Stimulated activated CD8-positive, alpha-beta memory T cell treated with anti-CD3 and anti-CD28 coated beads, Interleukin-7, amount 100 ng/mL, for 4 hours (primary cell): ENCODE measurements around the gene CAP1.
"Not testable (repeated sequence)": the region's sequence is repeated elsewhere in the genome, so short reads cannot be mapped to it uniquely, and the experiment has no call there.

Source experiments
- DNase-seq, 2 donors: peaks; one replicate each; pipeline ENCODE4 v3.0.0-alpha.2; 2020; ENCODE audit warnings: low read depth in 2 of 2

The CAP1 gene

DNA sequence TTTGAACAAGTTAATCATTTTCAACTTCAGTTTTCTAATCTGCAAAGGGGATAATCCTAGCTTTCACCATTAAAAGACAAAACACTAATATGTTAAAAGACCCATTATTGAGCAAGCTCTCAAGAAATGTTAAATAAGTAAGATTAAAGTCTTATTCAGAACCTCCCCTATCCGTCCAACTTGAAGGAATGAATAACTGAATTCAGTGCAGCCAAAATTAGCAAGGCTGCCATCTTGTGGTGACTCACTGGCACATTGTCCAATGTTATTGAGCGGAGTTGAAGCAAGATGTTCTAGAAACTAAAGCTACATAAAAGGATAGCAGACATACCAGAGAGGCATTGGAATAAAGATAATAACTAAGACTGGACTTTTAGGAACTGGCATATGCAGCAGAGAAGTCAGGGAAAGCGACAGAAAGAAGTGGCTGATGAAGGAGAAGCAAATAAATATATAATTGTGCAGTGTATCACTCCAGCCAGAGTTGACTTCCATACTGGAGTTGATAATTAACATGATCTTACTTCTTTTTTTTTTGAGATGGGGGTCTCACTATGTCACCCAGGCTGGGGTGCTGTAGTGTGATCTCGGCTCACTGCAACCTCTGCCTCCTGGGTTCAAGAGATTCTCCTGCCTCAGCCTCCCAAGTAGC is 8.2 kb upstream of the CAP1 start:
- peak in 1 of 2 donors; percentile 37 for DNase-seq

DNA sequence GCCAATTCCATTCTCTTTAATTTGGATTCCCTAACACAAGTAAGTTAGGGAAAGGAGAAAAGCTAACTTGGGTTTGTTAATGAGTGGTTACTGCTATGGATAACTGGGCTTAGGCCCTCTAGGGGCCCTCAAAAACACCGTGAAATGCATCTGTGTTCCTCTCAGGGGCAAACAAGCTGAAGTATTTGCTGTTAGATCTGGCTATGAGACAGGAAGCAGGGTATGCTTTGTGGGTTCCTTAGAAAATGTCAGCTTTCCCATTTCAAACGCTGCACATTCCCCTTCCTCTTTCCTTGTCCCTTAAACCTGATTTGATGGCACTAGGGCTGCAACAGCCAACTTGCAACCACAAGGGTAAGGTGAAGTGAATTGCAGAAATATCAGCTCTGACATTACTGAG is 5.7 kb upstream of the CAP1 start:
- no peak for DNase-seq

DNA sequence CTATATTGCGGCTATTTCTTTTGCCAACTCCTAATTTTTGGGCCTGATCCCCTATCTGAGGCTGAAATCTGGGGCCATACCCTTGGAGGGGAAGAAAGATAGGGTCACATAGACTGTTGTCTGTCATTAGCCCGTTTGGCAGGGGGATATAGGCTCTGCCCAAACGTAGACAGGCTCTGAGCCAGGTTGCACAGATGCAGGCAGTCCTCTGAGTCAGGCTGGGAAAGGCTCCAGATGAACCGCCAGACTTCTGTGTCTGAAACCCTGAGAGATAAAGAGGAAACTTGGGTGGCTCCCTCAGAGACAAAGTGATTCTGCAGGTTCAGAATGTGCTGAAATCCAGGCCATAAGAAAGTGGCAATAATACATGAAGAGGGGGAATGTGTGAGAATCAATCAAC is 4.0 kb upstream of the CAP1 start:
- no peak for DNase-seq

DNA sequence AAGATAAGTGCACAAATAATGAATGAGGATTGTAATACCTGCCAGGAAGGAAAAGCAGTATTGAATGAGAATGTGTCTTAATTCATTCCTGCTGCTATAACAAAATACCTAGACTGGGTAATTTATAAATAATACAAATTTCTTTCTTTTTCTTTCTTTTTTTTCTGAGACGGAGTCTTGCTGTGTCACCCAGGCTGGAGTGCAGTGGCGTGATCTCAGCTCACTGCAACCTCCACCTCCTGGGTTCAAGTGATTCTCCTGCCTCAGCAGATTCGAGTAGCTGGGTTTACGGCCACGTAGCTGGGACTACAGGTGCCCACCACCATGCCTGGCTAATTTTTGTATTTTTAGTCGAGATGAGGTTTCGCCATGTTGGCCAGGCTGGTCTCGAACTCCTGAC is 3.3 kb upstream of the CAP1 start:
- not testable (repeated sequence) for DNase-seq

DNA sequence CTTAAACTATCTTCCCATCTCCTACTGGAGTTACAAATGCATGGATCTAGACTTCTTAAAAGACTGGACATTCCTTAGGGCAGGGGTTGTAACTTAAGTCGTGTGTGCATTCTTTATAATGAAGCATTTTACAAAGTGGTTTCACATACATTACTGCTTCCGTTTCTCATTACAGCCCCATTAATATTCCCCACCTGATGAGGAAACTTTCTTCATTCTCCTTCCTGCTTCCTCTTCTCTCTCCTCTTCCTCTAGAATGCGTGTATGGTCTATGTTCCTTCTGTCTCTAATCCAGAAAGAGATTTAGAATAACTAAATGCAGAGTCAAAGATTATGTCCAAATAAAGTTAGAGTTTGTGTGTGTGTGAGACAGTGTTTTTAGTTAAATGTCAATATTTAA is 1.8 kb upstream of the CAP1 start:
- DNase-seq = no peak

DNA sequence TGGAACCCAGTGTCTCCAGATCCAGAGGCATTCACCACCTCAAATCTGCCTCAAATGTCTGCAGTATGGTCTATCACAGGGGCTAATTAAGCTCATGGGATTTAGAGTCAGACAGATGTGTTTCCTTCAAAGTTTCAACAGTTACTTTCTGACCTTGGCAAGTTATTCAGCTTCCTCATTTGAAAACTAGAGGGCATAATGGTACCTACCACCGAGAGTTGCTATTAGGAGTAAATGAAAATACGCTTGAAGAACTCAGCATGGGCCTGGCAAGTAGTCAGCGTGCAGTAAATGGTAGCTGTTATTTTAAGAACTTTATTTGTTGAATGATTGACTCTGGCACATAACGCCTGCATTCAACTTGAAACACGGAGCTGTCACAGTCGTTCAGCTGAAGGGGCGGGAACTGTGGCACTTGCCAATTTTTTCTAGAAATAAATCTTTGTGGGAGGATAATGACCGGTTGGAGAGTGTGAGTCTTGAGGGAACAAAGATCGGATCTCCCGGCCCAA is 1.2 kb upstream of the CAP1 start:
- DNase-seq = no peak

DNA sequence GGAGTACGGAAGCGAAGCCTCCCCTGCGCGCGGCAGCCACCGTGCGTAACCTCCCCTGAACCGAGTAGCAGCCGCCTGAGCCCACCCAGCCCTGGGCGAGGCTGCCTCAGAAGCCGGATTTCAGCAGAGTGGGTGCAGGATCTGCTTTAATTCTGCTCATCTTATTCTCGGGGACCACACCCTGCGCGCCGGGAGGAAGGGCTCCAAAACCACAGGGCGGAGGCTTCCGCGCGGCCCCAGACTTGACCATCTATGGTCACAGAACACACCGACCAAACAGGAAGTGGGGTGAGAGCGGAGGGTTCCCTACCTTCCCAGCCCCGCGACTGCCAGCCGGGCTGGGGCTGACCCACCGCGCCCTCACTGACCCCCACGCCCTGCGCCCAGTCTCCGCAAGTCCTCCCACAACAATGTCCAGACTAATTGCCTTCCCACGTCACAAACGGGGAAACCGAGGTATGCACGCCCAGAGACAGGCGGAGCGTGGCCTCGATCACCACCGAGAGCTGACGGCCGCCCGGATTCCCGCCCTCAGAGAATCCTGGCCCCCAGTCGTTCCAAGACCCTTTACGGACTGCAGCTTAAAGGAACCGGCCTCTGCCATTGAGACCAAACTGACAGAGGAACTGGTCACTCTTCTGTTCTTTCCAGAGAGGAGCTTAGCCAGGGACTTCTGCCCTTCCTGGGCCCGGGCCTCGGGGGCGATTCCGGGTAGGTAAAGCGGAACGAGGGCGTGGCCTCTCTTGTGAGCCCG is 595 bp upstream of the CAP1 start:
- peak; percentile 50 to 61 for DNase-seq

DNA sequence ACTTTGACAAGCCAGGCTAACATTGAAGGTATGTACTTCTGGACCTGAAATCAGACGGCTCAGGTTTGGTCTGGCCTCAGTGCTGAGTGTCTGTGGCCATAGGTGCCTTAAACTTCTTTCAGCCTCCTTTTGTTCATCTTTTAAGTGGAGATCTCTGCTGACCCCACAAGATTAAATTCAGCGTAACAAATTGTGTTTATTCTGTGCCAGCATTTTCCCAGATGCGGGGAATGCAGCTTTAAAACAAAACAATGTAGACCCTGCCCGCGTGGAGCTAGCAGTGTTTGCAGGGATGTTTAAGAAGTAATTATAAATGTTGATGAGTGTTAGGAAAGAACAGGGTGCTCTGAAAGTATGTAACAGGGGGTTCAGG is 923 bp downstream of the CAP1 start:
- DNase-seq = no peak

DNA sequence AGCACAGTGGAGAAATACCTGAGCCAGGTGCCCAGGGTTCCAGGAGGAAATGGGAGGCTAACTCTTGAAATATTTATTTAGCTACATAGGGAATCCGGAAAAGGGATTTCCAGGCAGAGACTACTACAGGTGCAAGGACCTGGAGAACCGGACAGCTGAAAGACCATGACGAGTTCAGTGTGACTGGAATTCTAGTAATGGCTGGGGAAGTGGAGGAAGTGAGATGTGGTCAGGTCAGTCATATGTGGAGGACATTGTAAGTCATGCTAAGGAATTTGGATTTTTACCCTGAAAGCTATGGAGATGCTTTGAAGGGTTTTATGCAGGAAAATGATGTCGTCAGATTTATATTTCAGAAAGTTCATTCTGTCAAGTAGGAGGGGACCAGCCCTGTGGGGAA is 1.8 kb downstream of the CAP1 start:
- DNase-seq = no peak

DNA sequence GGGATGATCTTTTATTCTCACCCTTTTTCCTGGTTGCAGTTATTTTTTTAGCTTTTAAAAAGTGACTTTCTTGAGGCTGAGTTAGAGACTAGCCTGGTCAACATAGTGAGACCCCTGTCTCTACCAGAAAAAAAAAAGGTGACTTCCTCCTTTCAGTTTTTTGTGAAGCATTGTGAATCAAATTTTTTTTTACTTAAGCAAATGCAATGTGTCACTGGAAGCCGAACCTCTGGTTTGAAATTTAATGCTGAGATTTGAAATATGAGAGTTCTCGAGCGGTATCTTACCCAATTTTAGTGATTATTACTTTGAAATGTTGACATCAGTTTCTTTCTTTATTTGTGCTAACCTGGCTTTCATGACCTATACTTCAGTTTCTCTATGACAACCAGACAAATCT is 3.6 kb downstream of the CAP1 start:
- DNase-seq = no peak

DNA sequence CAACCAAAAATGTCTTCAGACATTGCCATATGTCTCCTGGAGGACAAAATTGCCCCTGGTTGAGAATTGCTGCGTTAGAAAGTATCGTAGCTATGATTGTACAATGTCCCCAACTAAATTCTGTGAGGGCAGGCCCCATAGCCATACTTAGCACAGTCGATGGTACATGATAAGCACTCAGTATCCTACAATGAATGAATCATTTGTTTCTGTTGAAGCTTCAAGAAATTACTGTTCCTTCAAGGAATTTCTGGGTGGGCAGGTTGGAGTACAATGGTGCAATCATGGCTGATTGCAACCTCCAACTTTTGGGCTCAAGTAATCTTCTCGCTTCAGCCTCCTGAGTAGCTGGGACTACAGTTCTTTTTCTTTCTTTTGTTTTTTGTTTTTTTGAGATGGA is 4.7 kb downstream of the CAP1 start:
- DNase-seq = no peak

DNA sequence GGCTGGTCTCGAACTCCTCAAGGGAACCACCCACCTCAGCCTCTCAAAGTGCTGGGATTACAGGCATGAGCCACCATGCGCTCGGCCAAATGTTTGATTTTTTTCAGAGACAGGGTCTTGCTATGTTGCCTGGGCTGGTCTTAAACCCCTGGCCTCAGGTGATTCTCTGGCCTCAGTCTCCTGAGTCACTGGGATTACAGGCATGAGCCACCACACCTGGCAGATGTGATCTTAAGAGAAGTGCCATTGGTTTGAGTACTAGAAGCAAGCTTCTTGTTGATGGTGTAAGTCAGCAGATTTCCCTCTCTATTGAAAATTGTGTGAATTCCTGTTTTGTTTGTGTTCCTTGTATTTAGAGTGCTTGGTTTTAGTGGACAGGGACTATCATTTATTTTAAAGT is 5.2 kb downstream of the CAP1 start:
- no peak for DNase-seq

DNA sequence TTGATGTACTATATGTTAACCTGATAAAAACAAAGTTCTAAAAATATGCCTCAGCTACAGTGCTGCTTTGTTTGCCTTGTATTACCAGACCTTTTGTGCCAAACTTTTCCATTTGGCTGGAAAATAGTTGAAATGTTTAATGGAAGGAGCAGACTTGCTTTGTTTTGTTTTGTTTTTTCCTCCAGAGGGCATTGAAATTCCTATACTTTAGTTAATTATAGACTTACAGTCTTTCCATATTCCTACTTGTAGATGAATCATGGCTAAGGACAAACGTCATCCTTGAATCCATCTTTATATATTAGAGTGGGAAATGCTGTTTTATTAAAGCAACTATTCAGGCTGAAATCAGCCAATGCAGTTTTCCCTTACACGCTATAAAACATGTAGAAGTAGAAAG is 6.7 kb downstream of the CAP1 start:
- no peak for DNase-seq

DNA sequence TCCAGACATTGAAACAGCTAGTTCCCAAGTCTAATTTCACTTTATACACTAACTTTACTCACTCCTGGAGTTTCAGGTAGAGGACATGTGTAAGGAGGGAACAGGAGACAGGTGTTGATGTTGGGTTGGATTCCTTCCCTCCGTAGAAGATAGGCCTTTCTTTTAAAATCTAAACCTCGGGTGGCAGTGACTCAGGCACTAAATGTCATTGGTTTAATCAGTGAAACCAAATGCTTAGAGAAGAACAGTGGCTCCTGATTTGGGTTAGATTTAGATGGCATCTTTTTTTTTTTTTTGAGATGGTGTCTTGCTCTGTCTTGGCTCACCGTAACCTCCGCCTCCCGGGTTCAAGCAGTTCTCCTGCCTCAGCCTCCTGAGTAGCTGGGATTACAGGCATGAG is 7.2 kb downstream of the CAP1 start:
- DNase-seq = no peak

DNA sequence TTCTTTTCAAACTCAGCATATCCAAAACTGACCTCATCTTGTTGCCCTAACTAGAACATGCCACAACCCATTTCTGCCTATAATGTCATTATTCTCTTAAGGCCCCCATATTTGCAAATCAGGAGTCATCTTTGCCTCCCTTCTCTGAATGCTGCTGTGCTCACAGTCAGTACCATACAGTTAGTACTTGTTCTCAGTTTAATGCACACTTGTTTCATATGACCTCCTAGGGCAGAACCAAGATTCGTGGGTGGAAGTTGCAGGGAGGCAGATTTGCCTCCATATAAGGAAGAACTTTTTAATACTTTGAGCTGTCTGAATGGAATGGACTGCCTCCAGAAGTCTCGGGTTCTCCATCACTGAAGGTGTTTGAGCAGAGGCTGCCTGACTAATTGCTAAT is 9.2 kb downstream of the CAP1 start:
- DNase-seq = no peak

DNA sequence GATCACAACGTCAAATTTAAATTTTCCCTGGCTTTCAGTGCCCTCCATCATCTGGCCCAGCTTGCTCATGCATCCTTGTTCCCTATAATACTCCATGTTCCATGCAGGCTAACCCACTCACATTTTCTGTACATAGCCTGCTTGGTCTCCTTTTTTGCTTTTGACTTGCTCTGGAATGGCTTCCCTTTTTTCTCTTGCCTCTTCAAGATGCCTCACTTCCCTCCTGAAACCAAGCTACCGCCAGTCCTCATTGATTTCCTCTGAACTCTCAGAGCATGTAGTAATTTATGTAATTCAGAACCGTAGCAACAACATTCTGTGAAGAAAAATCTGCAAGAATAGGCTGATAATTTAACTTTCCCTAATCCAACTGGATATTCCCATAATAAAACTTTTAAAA is 10.3 kb downstream of the CAP1 start:
- no peak for DNase-seq

DNA sequence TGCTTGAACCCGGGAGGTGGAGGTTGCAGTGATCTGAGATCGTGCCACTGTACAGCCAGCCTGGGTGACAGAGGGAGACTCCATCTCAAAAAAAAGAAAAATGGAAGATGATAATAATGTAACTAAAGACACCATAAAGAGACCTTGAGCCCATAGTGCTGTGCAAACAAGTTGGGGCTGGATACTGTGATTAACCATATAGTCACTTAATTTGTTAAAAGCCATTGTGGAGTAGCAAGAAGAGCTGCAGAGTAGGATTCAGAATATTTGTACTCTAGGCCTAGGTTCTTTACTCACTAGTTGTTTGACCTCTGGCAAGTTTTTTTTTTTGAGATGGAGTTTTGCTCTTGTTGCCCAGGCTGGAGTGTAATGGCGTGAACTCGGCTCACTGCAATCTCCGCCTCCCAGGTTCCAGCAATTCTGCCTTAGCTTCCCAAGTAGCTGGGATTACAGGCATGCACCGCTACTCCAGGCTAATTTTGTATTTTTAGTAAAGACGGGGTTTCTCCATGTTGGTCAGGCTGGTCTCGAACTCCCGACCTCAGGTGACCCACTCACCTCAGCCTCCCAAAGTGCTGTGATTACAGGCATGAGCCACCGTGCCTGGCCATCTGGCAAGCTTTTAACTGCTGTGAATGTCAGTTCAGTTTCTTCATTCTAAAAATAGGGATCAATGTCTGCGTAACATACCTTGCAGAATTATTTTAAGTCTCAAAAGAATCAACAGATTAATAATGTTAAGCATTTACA is 12.8 kb downstream of the CAP1 start:
- DNase-seq = no peak

DNA sequence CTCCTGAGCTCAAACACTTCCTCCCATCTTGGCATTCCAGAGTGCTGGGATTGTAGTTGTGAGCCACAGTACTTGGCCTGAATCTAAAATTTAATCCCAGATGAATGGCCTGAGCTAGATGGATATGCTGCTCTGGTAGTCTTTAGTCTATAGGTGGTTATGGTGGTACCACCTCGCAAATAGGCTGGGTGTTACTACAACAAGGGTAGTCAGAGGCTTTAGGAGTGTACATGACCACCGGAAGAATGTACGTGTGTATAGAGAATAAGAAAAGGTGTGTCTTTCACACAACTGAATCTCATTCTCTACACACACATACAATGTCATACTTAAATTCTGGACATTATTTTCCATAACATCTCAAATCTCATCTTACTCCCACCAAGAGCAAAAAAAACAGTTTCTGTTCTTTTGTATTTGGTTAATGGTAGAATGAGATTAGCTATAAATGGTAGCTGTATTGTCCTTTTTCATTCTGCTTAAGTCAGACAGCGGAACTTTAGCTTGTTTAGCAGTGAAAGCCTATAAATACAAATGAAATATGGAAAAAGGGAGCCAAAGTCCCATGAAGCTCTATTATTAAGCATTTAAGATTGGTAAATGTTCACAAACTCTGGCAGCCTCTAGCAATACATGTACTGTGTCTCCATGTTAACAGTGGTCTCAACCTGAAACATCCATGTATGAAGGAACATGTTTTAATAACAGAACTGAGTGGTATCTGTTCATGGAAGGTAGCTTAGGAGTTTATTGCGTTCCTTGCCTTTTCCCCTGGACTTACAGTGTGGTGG is 16.2 kb downstream of the CAP1 start:
- DNase-seq = no peak

DNA sequence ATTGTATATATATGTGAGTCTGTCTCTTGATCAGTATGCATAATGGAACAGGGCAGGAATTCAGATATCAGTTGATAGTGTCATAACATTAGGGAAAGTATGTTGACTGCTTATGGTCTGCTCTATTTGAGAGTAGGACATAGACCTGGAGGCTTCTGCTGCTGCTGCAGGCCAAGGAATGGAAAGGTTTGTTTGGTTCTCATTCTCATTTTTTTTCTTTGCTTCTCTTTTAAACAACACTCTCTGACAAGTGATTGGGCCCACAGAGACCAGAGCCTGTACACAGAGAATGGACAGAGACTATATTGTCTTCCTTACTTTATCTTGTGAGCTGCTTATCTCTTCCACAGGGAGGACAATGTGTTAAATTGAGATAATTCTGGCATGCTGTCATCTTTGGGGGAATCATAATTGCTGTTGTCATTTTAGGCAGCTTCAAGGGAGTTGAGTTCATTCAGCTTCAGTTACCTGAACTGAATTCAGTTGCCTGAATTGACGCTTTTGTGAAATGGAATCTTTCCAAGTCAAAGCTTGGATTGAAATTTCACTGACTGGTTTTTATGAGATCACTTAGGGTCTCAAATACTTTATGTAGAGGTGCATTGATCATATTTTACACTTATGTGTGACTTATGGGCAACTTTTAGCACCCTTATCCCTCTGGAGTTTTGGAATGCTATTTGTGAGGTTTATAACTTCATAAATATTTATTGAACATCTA is 16.9 kb downstream of the CAP1 start:
- DNase-seq = no peak

DNA sequence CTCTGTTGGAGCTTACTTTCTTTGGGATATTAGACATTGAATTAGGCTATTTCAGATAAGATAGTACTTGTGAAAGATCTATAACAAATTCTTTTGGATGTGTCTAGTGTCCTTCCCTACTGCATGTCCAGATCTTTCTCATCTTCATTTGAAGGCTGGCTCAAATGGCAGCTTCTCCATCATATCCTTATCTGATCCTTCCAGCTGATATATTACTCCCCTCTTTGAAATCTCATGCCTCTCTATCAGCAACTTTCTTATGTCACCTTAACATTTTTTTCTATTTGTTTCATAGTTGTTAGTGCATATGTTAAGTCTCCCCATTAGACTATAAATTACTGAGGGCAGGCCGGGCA is 17.5 kb downstream of the CAP1 start:
- DNase-seq = no peak
